Epithelial cell of esophagus (primary cell): ENCODE measurements around the gene PREX1.

ENCODE experiments used
- DNase-seq: peaks from one replicate; pipeline ENCODE4 v3.0.0; 2010; ENCODE audit warnings: low read depth
- H3K4me3 ChIP-seq: 2 replicates; pipeline ENCODE4 v1.5.1; 2011; ENCODE audit warnings: mild to moderate bottlenecking, low read length, control low read depth
- CTCF ChIP-seq: IDR thresholded peaks from 2 replicates; pipeline ENCODE4 v1.5.1; 2011; ENCODE audit warnings: low read depth, mild to moderate bottlenecking, low read length, control low read depth, inconsistent platforms; ENCODE audit not compliant: insufficient read depth; ENCODE audit errors: missing control alignments

The PREX1 gene

DNA sequence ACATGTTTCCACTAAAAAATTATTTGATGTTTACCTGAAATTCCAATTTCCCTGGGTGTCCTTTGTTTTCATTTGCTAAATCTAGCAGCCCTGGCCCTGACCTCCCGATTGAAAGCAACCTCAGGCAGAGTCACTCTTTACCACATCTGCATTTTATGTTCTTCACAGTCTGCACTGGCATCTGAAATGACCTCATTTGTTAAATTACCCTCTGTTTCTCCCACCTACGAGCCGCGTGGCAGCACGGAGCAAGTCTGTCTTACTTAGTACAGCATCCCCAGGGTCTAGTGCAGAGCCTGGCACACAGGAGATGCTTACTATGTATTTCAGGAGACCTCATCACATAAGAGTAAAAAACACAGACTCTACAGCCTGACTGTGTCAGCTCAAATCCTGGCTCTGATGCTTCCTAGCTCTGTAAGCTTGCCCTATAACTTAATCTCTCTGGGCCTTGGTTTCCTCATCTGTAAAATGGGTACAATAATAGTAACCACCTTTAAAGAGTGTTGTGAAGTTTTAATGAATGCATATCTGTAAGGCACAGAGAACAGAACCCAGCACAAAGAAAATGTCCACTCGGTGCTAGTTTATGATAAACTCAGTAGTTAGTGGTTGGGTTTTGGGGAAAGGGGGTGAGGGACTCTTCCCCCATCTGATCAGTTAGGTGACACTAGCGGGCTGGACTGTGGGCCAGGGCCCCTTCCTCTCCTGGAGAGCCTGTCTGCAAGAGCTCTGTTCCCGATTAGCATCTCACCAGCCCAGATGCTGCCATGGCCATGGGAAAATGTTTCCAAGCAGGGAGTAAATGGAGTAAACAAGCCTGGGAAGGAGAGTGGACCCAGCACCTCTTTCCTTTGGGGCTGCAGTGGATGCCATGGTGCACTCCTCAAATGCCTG lies 88.2 kb downstream of the PREX1 start:
- no peak for DNase-seq
- H3K4me3 ChIP-seq: no peak overlapping the region
- no peak for TF ChIP-seq CTCF

DNA sequence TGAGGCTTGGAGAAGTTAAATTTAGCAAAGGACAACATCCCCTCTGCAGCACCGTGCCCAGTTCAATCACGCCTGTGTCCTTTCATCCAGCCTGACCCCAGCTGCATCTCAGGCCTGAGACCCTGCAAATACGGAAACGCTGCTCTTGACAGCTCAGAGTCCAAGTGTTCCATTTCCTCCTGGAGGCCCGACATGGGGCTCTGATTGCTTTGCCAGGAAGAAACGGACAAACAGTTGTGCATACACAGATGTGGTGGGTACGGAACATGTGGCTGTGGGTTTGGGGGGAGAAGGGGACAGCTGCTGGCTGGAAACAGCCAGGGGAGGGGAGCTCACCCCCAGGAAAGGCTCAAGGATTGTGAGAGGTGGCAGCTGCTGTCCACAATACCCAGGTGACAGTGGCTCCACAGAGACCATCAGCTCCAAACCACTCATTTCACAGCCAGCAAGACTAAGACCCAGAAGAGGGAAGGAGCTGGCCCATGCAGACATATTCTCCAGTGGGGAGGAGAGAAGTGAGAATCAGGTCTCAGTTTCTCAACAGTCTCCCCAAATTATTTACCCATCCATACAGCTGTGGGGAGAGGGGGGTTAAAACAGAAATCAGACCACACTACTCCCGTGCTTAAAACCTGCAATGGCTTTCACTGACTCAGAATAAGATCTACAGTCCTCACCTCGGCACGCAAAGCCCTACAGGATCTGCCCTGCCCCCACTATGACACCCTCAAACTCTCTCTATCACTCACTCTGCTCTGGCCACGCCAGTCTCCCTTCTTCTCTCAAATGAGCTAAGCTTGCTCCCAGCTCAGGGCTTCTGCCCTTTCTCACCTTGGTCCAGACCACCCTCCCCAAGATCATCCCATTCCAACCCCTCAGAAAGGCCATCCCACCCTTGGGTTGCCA lies 89.1 kb downstream of the PREX1 start:
- TF ChIP-seq CTCF: no peak
- no peak overlapping the region for H3K4me3 ChIP-seq
- DNase-seq: no peak

DNA sequence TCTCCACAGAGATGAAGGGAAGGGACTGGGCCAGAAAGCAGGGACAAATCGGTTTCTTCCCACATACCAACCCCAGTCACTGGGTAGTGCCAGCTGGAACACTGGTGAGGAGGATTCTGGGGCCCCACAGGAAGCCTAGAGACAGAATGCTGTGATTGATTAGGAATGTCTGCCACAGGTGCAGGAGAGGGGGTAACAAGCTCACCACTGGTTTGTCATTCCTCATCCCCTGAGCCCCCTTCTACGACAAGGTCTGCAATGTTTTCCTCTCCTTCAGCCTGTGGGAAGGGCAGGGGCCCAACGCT lies 89.8 kb downstream of the PREX1 start:
- TF ChIP-seq CTCF: no peak
- no peak overlapping the region for H3K4me3 ChIP-seq
- DNase-seq: no peak

DNA sequence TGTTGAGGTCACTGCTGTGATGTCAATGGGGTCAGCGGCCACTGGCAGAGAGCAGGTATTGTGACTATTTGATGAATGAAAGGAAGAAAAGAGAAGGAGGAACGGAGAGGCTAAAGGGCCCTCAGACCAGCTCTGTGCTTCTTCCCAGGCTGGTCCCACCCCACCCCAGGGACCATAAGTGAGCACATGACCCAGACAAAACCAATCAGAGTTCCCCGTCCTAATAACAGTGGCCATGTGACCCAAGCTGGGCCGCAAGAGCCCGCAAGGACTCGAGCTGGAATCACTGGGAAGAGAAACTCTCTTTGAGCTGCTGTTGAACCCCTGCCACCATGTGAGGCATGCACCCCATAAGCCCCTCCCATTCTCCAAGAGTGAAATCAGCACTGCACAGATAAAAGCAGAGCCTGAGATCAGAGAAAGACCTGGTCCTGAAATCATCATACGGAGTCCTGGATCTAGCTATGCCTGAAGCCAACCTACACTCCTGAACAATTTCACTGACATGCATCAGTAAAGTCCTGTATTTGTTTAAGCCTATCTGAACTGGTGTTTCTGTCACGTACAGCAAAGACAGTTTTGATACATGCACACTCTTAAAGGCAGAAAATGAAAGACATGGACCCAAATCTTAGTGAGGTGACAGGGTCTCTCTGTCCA lies 90.2 kb downstream of the PREX1 start:
- H3K4me3 ChIP-seq: no peak overlapping the region
- DNase-seq: no peak
- TF ChIP-seq CTCF: no peak

DNA sequence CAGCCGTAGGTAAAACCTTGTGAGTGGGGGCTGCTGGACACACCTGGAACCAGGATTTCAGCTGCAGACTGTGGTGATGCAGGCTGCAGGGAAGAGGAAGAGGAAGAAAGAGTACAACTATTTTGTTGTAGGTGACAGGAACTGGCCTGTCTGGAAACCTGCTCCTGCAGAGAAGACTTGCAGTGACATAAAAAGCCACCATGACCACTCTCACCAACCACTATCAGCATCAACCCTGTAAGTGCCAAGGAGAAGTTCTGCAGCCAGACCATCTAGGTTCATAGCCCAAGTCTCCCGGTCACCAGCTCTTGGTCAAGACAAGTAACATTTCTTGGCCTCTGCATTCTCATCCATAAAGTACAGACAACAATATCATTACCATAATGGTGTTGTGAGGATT lies 91.2 kb downstream of the PREX1 start:
- no peak for DNase-seq
- H3K4me3 ChIP-seq: no peak overlapping the region
- no peak for TF ChIP-seq CTCF

GRCh38 chr20:48736231-48736630 lies 91.6 kb downstream of the PREX1 start:
- no peak for TF ChIP-seq CTCF
- H3K4me3 ChIP-seq: no peak overlapping the region
- DNase-seq: no peak
